ENCODE results near the gene ADAM12.

DNA sequence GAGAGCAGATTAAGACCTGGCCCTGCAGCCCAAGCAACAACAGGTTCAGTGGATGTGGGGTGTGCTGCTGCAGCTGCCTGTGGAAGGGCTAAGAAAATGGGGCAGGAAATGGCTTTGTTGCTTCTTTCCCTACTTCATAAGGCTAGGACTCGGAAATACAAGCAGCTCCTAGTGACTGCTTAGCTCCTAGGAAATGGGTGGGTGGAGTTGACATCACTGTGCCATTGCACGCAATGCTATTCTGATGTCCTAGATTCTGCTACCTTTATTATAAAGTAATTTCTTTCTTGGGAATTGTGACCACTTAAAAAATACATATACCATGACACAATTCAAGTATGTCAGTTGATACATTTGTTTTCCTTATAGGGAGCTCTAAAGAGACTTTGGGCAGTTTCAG lies 336.1 kb downstream of the ADAM12 start:
- TF ChIP-seq, protein P1, sequence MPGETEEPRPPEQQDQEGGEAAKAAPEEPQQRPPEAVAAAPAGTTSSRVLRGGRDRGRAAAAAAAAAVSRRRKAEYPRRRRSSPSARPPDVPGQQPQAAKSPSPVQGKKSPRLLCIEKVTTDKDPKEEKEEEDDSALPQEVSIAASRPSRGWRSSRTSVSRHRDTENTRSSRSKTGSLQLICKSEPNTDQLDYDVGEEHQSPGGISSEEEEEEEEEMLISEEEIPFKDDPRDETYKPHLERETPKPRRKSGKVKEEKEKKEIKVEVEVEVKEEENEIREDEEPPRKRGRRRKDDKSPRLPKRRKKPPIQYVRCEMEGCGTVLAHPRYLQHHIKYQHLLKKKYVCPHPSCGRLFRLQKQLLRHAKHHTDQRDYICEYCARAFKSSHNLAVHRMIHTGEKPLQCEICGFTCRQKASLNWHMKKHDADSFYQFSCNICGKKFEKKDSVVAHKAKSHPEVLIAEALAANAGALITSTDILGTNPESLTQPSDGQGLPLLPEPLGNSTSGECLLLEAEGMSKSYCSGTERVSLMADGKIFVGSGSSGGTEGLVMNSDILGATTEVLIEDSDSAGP (CRISPR knock-in tag; IDR thresholded peaks at IDR 0.05; ENCODE audit: borderline replicate concordance), result no peak
- no peak for TF ChIP-seq ZNF354B (CRISPR knock-in tag; IDR thresholded peaks at IDR 0.05)
- no peak for TF ChIP-seq CEBPB (IDR thresholded peaks at IDR 0.05; ENCODE audit: borderline replicate concordance, low read depth, low read length)
- no peak for TF ChIP-seq POLR2AphosphoS5 (IDR thresholded peaks at IDR 0.05; ENCODE audit: low read depth, low read length)
- no peak for TF ChIP-seq POLR2G (IDR thresholded peaks at IDR 0.05; ENCODE audit: low read depth, low read length)
- no peak for TF ChIP-seq HDAC1 (CRISPR knock-in tag; IDR thresholded peaks at IDR 0.05)
- no peak for TF ChIP-seq RARG (CRISPR knock-in tag; IDR thresholded peaks at IDR 0.05; ENCODE audit: low read depth)
- TF ChIP-seq, protein P2, sequence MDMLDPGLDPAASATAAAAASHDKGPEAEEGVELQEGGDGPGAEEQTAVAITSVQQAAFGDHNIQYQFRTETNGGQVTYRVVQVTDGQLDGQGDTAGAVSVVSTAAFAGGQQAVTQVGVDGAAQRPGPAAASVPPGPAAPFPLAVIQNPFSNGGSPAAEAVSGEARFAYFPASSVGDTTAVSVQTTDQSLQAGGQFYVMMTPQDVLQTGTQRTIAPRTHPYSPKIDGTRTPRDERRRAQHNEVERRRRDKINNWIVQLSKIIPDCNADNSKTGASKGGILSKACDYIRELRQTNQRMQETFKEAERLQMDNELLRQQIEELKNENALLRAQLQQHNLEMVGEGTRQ (IDR thresholded peaks at IDR 0.05; ENCODE audit: low read depth, low read length), result no peak
- TF ChIP-seq, protein P2 (CRISPR knock-in tag; IDR thresholded peaks at IDR 0.05; ENCODE audit: borderline replicate concordance), result no peak
- no peak for TF ChIP-seq GLI4 (CRISPR knock-in tag; IDR thresholded peaks at IDR 0.05; ENCODE audit: borderline replicate concordance)
- TF ChIP-seq ZNF30 (CRISPR knock-in tag; IDR thresholded peaks at IDR 0.05), result no peak
- TF ChIP-seq, protein P3, sequence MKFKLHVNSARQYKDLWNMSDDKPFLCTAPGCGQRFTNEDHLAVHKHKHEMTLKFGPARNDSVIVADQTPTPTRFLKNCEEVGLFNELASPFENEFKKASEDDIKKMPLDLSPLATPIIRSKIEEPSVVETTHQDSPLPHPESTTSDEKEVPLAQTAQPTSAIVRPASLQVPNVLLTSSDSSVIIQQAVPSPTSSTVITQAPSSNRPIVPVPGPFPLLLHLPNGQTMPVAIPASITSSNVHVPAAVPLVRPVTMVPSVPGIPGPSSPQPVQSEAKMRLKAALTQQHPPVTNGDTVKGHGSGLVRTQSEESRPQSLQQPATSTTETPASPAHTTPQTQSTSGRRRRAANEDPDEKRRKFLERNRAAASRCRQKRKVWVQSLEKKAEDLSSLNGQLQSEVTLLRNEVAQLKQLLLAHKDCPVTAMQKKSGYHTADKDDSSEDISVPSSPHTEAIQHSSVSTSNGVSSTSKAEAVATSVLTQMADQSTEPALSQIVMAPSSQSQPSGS (CRISPR knock-in tag; IDR thresholded peaks at IDR 0.05), result no peak
- no peak for TF ChIP-seq SP1 (IDR thresholded peaks at IDR 0.05)
- no peak for TF ChIP-seq SP1 (CRISPR knock-in tag; IDR thresholded peaks at IDR 0.05)
- no peak for TF ChIP-seq POLR2A (IDR thresholded peaks at IDR 0.05; ENCODE audit: insufficient read depth in 1 of 2, low read depth in 2 of 2, low read length in 2 of 2)
